Immature natural killer cell (primary cell): ENCODE data around the gene IRF2BPL. TPM values are rescaled to one million over a fixed set of nuclear protein-coding genes. Genes with fewer than 3 reads are reported as not detected.

Source experiments
- DNase-seq, 3 donors: peaks; one replicate each; pipeline ENCODE4 v3.0.0; 2022; ENCODE audit warnings: mixed read lengths in 1 of 3
- H3K27ac Mint-ChIP-seq, 6 donors: one replicate each; pipeline ENCODE4 v1.8.0; 2020; ENCODE audit warnings: mixed read lengths in 6 of 6, mild to moderate bottlenecking in 5 of 6, inconsistent platforms in 4 of 6, moderate library complexity in 3 of 6
- H3K27me3 Mint-ChIP-seq, 3 donors: one replicate each; pipeline ENCODE4 v1.8.0; 2020 to 2021; ENCODE audit warnings: low read depth in 3 of 3, mild to moderate bottlenecking in 3 of 3, mixed read lengths in 3 of 3, moderate library complexity in 3 of 3, inconsistent platforms in 1 of 3
- H3K36me3 Mint-ChIP-seq, 3 donors: one replicate each; pipeline ENCODE4 v1.8.0; 2020; ENCODE audit warnings: mixed read lengths in 3 of 3, inconsistent platforms in 2 of 3, mild to moderate bottlenecking in 2 of 3
- H3K4me1 Mint-ChIP-seq, 2 donors: one replicate each; pipeline ENCODE4 v1.8.0; 2020; ENCODE audit warnings: inconsistent platforms in 2 of 2, mild to moderate bottlenecking in 2 of 2, mixed read lengths in 2 of 2, moderate library complexity in 1 of 2
- H3K4me3 Mint-ChIP-seq, 5 donors: one replicate each; pipeline ENCODE4 v1.8.0; 2020; ENCODE audit warnings: mild to moderate bottlenecking in 5 of 5, mixed read lengths in 5 of 5, inconsistent platforms in 3 of 5, moderate library complexity in 3 of 5
- H3K9me3 Mint-ChIP-seq, 6 donors: one replicate each; pipeline ENCODE4 v1.8.0; 2020; ENCODE audit warnings: mild to moderate bottlenecking in 6 of 6, mixed read lengths in 6 of 6, inconsistent platforms in 4 of 6, moderate library complexity in 3 of 6
- polyA plus RNA-seq, 3 donors: library from polyadenylated mRNA; unstranded; fragments of 300-500 nt; fragmentation: Illumina TruSeq; gene quantifications; one replicate each; pipeline ENCODE4 v1.2.3, GENCODE V29; 2021

Gene IRF2BPL
- polyA plus RNA-seq, 3 donors from 2014 or later, result 3.5 to 11.1 (median 3.6) TPM

- peak overlapping the region; percentile 91 to 100 (median 98) for H3K27ac Mint-ChIP-seq
- peak overlapping the region in 3 of 5 donors; percentile 58 to 88 (median 72) for H3K4me3 Mint-ChIP-seq
- peaks cover 9 to 44% (median 25%) of the 10 kb centered on the region in 3 donors for H3K27me3 Mint-ChIP-seq
- peaks cover 85 to 86% of the 10 kb centered on the region in 2 donors for H3K4me1 Mint-ChIP-seq
- H3K36me3 Mint-ChIP-seq, result no peaks in the 10 kb centered on the region
- no peaks in the 10 kb centered on the region for H3K9me3 Mint-ChIP-seq
- no peak for DNase-seq
Observed at GRCh38 chr14:77036484-77037214, 8.1 kb upstream of the IRF2BPL start.

DNA sequence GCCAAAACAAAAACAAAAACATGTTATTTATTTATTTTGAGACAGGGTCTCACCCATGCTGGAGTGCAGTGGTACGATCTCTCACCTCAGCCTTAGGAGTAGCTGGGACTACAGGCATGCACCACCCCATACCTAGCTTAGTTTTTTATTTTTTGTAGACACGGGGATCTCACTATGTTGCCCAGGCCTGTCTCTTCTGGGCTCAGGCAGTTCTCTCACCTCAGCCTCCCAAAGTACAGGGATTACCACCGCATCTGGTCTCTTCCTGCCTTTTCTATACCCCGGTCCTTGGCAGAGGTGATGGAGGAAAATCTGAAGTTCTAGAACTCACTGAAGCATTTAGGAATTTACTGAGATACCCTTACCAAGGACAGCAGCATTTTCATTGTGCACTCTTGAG is 6.8 kb upstream of the IRF2BPL start:
- peaks cover 78 to 80% of the 10 kb centered on the region in 2 donors for H3K4me1 Mint-ChIP-seq
- peak overlapping the region; percentile 72 to 99 (median 82) for H3K27ac Mint-ChIP-seq
- peaks cover 9 to 39% (median 19%) of the 10 kb centered on the region in 3 donors for H3K27me3 Mint-ChIP-seq
- peak overlapping the region in 2 of 5 donors; percentile 11 to 48 for H3K4me3 Mint-ChIP-seq
- DNase-seq, result no peak
- no peaks in the 10 kb centered on the region for H3K9me3 Mint-ChIP-seq
- no peaks in the 10 kb centered on the region for H3K36me3 Mint-ChIP-seq

- no peaks in the 10 kb centered on the region for H3K9me3 Mint-ChIP-seq
- peaks cover 11 to 31% (median 13%) of the 10 kb centered on the region in 3 donors for H3K27me3 Mint-ChIP-seq
- peak overlapping the region; percentile 96 to 99 (median 98) for H3K27ac Mint-ChIP-seq
- H3K4me1 Mint-ChIP-seq, result peaks cover 72 to 75% of the 10 kb centered on the region in 2 donors
- peak; percentile 80 to 85 (median 84) for DNase-seq
- peak overlapping the region; percentile 89 to 95 (median 90) for H3K4me3 Mint-ChIP-seq
- H3K36me3 Mint-ChIP-seq, result no peaks in the 10 kb centered on the region
Observed at GRCh38 chr14:77033622-77034589, 5.4 kb upstream of the IRF2BPL start.

DNA sequence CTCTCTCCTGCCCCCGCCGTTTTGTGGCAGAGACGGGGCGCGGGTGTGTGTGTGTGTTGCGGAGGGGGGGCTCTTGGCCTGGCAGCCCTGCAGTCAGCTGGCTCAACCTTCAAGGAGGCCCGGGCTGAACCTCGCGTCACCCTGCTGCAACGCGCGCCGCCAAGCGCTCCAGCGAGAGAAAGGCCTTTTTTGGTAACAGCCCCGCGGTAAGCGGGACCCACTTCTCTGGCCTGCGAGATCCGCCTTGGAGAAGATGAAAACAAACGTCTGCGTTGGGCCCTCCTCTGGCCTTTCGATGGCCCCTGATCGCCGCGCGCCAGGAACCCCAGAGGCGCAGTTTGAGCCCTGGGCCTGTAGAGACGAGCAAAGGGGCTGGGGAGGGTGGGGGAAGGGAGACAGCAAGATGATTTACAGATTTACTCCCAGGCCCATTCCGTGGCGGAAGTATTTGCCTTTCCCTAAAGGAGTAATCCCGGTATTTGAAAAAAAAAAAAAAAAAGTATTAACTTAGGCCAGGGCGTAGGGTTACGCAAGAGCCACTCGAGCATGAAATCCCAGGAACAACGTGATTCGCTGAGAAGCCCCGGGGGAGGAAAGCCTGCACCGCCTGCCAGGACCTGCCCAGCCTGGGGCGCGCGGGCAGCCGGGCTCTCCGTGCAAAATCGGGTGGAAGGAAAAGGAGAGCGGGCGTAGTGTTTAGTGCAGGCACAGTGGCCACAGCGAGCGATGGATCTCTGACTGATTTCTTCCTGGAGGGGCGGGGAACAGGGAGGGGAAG is 4.5 kb upstream of the IRF2BPL start:
- Mint-ChIP-seq H3K4me1 (peaks cover 67 to 70% of the 10 kb centered on the region in 2 donors), H3K36me3 (peaks cover 0 to 4% (median 3%) of the 10 kb centered on the region in 3 donors), H3K27ac (peak overlapping the region; percentile 96 to 99 (median 98)), H3K9me3 (no peaks in the 10 kb centered on the region), H3K4me3 (peak overlapping the region; percentile 89 to 95 (median 90)), H3K27me3 (peaks cover 13 to 30% (median 13%) of the 10 kb centered on the region in 3 donors)
- peak; percentile 80 to 85 (median 82) for DNase-seq

GRCh38 chr14:77032491-77032843 is 4.0 kb upstream of the IRF2BPL start:
- Mint-ChIP-seq H3K4me1 (peaks cover 62 to 64% of the 10 kb centered on the region in 2 donors), H3K4me3 (peak overlapping the region; percentile 89 to 95 (median 90)), H3K36me3 (peaks cover 0 to 4% (median 3%) of the 10 kb centered on the region in 3 donors), H3K27me3 (peaks cover 13 to 30% (median 14%) of the 10 kb centered on the region in 3 donors), H3K9me3 (no peaks in the 10 kb centered on the region), H3K27ac (peak overlapping the region; percentile 96 to 99 (median 98))
- no peak for DNase-seq

DNA sequence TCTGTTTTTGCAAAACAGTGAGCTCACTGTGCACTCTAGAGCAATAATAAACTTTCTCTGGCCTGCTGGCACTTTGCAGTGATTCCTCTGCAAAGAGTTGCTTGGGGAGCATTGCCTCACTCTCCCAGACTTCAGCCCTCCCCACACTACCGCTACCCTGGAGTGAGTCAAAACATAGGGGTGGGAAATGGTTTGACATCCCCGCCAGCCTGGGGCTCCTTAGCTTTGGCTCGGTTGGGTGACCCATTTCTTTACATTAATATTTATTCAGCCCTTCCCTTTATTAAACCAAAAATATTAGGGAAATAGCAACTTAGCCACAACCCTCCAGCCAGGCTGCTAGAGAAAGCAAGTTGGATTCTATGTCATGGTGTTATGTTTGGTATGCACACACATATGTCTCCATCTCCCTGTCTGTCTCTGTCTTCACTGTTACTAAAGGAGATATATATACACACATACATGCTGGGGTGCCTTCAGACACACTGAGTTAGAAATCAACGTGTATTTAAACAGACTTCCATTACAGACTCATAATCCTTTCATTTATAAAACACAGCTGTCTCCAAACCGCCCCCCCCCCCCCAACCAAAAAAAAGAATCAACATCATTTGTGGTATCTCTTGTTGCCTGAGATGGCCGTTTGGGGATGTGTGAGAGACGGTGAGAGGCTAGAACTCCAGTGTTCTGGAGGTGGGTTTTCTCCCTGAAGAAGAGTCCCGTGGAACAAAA is 3.4 kb upstream of the IRF2BPL start:
- Mint-ChIP-seq H3K4me1 (peaks cover 56 to 59% of the 10 kb centered on the region in 2 donors), H3K36me3 (peaks cover 0 to 4% (median 3%) of the 10 kb centered on the region in 3 donors)

GRCh38 chr14:77027538-77028383 is 747 bp downstream of the IRF2BPL start:
- H3K27ac Mint-ChIP-seq, result peak overlapping the region; percentile 57 to 98 (median 90)
- peak overlapping the region; percentile 73 to 94 (median 90) for H3K4me3 Mint-ChIP-seq
- H3K4me1 Mint-ChIP-seq, result peaks cover 58 to 66% of the 10 kb centered on the region in 2 donors
- peaks cover 6 to 9% (median 7%) of the 10 kb centered on the region in 3 donors for H3K36me3 Mint-ChIP-seq
- H3K9me3 Mint-ChIP-seq, result no peaks in the 10 kb centered on the region
- H3K27me3 Mint-ChIP-seq, result peaks cover 20 to 30% (median 22%) of the 10 kb centered on the region in 3 donors
- peak; percentile 81 to 84 (median 81) for DNase-seq

More for the DNA sequence above, 3.4 kb upstream of the IRF2BPL start:
- H3K27ac Mint-ChIP-seq, result peak overlapping the region; percentile 96 to 99 (median 98)
- no peaks in the 10 kb centered on the region for H3K9me3 Mint-ChIP-seq
- H3K27me3 Mint-ChIP-seq, result peaks cover 13 to 32% (median 15%) of the 10 kb centered on the region in 3 donors
- DNase-seq, result no peak
- H3K4me3 Mint-ChIP-seq, result peak overlapping the region; percentile 89 to 95 (median 90)

- peak overlapping the region; percentile 73 to 94 (median 78) for H3K4me3 Mint-ChIP-seq
- H3K27ac Mint-ChIP-seq, result peak overlapping the region; percentile 67 to 97 (median 73)
- peaks cover 58 to 65% of the 10 kb centered on the region in 2 donors for H3K4me1 Mint-ChIP-seq
- no peaks in the 10 kb centered on the region for H3K9me3 Mint-ChIP-seq
- peaks cover 18 to 26% (median 19%) of the 10 kb centered on the region in 3 donors for H3K27me3 Mint-ChIP-seq
- peaks cover 7 to 9% (median 7%) of the 10 kb centered on the region in 3 donors for H3K36me3 Mint-ChIP-seq
- peak; percentile 75 to 82 (median 81) for DNase-seq
Observed at GRCh38 chr14:77026930-77027537, 1.5 kb downstream of the IRF2BPL start.

DNA sequence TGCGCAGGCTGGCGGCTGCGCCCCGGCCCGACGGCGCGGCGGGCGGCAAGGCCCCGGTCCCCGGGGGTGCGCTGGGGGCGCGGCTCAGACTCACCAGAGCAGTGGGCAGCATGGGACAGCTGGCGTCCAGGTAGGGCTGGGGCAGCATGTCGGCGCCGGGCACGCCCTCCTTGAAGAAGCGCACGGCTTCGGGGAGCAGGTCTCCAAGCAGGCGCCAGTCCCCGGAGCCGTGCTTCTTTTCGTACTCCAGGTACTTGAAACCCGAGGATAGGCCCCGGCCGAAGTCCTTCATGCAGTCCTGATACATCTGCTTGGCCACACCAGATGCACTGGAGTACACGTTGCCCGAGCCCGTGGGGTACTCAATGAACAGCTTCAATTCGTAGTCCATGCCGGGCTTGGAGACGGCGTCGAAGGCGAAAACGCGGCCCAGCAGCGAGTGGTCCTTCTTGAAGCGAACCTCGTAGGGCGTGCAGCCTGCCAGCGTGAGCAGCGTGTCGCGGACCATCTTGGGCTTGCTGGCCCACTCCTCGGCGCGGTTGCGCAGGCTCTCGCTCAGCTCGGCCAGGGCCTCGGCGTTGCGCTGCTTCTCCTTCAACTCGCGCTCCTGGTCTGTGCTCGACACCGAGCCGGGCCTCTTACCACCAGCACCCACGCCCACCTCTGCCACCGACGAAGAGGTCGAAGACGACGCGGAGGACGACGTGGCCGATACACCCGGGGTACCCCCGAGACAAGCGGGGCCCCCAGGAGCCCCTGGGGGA is 2.2 kb downstream of the IRF2BPL start:
- H3K27ac Mint-ChIP-seq, result peak overlapping the region; percentile 67 to 89 (median 82)
- H3K4me3 Mint-ChIP-seq, result peak overlapping the region; percentile 74 to 86 (median 81)
- H3K9me3 Mint-ChIP-seq, result no peaks in the 10 kb centered on the region
- peaks cover 7 to 9% (median 7%) of the 10 kb centered on the region in 3 donors for H3K36me3 Mint-ChIP-seq
- H3K4me1 Mint-ChIP-seq, result peaks cover 57 to 63% of the 10 kb centered on the region in 2 donors
- DNase-seq, result peak; percentile 35 to 43 (median 42)
- peaks cover 18 to 28% (median 19%) of the 10 kb centered on the region in 3 donors for H3K27me3 Mint-ChIP-seq

DNA sequence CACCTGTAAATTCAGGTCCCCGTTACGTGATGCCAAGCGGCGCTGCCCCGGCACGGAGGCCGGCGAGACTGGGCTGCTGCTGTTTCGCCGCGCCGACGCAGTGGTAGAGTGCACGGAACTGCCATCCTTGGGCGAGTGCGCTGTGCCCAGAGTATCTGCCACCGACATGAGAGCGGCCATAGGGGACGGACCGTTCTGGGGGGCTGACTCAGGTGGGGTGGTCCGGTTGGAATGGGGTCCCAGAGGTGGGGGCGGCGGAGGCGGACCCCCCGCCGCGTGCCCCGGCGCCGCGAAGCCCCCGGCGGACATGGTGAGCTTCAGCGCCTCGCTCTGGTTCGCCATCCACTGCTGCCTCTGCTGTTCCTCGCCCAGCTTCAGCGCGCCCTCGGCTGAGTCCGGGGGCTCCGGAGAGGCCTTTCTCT is 2.8 kb downstream of the IRF2BPL start:
- DNase-seq, result no peak
- H3K27ac Mint-ChIP-seq, result peak overlapping the region in 5 of 6 donors; percentile 36 to 89 (median 71)
- H3K9me3 Mint-ChIP-seq, result no peaks in the 10 kb centered on the region
- peaks cover 18 to 28% (median 19%) of the 10 kb centered on the region in 3 donors for H3K27me3 Mint-ChIP-seq
- peaks cover 7 to 9% (median 7%) of the 10 kb centered on the region in 3 donors for H3K36me3 Mint-ChIP-seq
- peaks cover 52 to 59% of the 10 kb centered on the region in 2 donors for H3K4me1 Mint-ChIP-seq
- H3K4me3 Mint-ChIP-seq, result peak overlapping the region in 4 of 5 donors; percentile 21 to 84 (median 66)
